Measurements from ENCODE around the gene RAPGEF3.
A peak's percentile ranks its signal among the peaks of the same experiment; 100 is the strongest.

Gene RAPGEF3

DNA sequence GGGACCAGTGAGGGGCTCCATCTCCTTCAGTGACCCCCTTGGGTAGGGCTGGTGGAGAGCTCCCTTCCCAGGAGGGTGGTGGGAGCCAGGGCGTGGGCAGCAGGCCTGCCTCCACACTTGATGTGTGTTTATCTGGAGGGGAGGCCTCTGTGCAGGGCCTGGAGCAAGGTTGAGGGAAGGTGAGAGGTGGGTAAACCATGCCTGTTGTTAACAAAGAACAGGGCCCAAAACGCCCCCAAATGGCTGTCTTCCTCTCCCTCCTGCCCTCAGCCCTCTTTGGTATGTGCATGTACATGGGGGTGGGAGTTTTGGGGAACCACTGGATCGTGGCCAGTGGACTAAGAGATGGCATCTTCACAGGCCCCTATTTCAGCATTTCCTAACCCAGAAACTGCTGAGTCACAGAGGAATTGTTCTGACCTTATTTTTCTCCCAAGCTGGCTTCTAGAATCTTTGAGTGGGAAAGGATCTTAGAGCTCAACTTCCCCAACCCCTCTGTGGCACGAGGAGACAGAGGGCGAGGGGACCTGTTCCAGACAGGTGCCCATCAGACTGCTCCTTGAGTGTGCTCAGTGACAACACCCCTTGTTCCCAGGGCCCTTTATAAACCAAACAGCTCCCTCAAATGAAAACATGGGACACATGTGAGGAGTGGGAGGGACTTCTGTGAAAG is 17.9 kb upstream of the RAPGEF3 start:
- DNase-seq = no peak

DNA sequence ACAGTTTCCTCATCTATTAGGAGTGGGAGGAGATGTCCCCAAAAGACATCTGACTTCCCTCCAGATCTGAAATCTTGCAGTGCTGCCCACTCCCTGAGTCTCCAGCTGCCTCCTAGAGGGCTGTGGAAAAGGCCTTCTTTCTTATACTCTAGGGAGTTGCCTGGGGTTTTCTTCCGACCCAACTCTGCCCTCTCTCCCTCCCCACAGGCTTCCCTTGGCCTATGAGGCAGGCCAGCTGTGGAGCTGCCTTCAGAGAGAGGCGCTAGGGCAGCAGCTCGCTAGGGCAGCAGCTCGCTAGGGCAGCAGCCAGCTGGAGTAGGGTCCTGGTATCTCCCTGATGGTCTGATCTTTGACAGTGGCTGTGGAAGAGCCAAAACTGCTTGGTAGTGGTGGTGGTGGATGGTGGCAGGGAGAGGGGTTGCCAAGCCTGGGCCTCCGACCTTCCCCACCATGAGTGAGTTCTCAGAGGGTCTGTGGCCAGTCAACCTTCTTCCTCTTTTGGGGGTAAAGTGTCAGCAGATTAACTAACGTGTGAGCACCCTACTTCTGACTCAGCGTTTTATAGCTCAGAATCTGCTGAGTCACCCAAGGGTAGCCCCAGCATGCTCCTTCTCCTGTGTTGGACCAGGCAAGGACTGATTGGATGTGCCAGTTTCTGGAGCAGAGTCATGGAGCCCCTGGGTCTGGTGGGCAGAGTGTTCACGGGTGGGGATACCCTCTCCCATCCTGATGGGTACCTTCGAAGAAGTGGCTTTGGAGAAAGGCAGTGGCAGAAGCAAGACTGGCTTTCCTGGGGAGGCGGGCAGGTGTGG is 16.6 kb upstream of the RAPGEF3 start:
- peak; percentile 54 for DNase-seq

DNA sequence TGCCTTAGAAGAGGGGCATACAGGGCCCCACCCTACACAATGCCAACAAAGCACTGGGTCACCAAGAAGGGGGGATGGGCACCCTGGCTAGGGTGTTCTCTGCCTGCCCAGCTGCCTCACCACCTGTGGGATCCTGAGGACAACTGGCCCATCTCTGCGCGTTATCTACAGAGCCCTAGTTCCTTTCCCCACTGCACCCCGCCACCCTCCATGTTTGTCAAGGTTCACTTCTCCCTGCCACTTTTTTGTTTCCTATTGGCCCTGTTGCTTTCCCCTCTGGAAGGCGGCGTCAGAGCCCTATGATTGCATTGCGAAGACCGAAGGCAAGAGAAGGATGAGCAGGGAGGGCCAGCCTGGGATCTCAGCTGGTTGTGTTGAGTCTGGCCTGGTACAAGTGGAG is 16.0 kb upstream of the RAPGEF3 start:
- no peak for DNase-seq

DNA sequence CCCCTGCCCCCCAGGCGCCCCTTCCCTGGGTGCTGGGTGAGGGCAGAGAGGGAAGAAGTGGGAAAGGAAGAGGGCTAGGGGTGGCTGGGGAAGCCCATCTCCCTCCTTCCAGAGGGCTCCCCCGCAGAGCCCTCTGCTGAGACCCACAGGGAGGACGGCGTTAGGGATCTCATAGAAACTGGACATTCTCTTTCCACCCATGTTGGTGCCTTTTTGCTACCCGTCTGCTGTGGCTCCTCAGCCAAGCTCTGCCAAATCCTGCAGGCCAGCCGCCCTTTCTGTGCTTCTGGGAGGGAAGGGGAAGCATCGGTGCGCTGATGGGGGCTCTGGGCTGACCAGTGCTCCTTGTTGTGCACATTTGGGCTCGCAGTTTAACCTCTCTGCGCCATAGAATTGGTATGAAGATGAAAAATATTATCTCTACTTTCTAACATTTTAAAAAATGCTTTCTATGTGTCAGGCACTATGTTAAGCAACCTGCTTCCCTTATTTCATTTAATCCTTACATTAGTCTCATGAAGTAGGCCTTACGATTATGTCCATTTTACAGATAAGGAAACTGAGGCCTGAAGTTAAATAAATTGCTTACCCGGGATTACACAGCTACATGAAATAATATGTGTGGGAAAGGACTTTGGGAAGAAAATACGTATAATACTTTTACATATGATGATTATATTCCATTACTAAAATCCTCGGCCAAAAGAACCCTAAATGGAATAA is 15.3 kb upstream of the RAPGEF3 start:
- no peak for DNase-seq

DNA sequence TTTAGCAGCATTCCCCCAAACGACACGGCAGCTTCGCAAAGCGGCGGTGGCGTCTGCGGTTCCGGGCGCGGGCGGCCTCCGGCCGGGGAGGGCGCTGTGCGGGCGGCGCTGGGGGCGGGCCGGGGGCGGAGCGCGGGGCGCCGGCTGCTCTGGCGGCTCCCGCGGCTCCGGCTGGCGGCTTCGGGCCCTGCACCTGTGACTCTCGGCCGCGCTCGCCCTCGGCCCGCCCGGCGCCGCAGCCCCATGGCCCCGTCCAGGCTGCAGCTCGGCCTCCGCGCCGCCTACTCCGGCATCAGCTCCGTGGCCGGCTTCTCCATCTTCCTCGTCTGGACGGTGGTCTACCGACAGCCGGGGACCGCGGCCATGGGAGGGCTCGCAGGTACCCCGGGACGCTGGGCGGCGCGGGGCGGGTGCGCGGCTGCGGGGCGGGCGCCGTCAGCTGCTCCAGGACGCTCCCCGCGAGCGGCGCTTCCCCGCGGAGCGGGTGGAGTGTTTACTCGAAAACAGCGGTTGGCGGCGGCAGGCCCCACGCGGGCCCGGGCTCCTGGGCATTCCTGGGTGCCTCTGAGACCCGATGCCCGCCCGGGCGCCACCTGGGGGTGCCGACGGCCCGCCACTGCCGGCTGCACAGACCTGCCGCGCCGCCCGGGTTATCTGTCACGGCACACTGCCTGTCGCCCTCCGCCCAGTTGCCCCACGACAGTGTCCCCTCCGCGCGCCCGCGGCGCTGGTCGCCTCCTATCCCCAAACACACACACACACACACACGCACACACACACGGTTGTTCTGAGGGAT is 14.6 kb upstream of the RAPGEF3 start, which contains the start of gene SLC48A1:
TSS of gene SLC48A1 (plus strand) at position 177 of the 796 bp plus-strand sequence. CDS start at position 244, 67 bp downstream.
- DNase-seq = peak; percentile 81

DNA sequence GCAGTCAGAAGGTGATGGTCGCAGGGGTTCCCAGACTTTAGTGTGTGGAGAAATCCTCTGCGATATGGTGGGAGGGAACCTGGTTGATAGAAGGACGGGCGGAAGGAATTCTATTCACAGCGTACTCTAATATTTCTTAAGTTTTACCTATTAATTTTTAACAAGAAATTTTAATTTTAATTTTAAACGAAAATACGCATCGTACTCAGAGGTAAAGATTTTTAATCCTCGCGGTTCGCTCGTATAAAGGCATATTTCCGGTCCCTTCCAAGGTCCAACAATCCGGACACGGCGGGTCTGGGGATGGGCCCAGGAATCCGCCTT is 14.0 kb upstream of the RAPGEF3 start:
- no peak for DNase-seq

DNA sequence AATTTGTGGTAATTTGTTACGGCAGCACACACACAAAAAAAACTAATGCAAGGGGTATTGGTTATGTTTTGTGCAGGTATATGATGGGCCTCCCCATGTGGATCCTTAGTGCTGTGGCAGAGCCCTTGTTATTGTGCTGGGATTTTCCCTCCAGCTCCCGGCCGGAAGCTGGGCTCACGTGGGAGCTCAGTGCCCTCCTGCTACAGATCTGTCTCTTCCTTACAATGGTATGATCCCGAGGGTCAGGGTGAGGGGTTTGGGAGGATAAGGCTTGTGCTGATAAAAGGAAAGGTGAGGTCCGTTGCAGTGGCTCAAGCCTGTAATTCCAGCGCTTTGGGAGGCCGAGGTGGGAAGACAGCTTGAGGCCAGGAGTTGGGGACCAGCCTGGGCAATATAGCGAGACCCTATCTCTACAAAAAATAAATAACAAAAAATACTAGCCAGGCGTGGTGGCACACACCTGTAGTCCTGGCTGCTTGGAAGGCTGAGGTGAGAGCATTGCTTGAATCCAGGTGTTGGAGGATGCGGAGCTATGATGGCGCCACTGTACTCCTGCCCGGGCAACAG is 13.5 kb upstream of the RAPGEF3 start:
- no peak for DNase-seq

DNA sequence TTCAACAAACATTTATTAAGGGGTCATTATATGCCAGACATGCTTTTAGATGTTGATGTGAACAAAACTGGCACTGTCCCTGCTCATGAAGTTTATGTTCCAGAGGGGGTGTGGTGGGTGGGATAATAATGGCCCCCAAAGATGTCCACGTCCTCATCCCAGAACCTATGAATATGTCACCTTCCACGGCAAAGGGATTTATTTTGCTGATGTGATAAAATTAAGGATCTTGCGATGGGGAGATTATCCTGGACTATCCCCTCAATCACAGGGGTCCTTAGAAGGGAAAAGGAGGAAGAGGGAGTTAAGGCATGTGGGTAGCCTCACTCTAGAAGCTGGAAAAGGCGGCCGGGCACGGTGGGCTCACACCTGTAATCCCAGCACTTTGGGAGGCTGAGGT is 12.6 kb upstream of the RAPGEF3 start:
- no peak for DNase-seq

DNA sequence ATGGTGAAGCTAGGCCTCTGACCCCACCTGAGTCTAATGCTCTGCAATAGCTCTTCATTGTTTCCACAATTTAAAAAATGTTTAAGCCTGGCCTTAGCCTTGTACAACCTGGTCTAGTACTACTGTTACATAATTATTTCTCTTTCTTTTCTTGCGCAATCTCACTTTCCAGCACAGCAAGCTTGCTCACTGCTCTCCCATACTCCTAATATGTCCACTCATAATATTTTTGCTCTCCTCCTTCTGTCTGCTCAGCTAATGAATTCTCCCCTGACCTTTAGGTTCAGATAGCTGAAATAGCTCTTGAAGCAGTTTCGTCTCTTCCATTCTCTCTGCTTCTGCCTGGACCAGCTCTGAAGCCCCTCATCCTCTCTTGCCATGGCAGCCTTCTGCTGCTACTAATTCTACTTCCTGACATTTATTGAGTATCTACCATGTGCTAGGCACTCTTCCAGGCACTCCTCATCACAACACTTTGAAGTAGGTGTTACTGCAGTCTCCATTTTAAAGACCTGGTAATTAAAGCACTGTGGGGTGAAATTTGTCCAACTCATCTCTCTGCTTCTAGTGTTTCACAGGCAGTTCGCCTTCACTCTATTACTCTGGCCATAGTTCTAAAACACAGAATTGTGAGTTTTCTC is 11.5 kb upstream of the RAPGEF3 start:
- no peak for DNase-seq

DNA sequence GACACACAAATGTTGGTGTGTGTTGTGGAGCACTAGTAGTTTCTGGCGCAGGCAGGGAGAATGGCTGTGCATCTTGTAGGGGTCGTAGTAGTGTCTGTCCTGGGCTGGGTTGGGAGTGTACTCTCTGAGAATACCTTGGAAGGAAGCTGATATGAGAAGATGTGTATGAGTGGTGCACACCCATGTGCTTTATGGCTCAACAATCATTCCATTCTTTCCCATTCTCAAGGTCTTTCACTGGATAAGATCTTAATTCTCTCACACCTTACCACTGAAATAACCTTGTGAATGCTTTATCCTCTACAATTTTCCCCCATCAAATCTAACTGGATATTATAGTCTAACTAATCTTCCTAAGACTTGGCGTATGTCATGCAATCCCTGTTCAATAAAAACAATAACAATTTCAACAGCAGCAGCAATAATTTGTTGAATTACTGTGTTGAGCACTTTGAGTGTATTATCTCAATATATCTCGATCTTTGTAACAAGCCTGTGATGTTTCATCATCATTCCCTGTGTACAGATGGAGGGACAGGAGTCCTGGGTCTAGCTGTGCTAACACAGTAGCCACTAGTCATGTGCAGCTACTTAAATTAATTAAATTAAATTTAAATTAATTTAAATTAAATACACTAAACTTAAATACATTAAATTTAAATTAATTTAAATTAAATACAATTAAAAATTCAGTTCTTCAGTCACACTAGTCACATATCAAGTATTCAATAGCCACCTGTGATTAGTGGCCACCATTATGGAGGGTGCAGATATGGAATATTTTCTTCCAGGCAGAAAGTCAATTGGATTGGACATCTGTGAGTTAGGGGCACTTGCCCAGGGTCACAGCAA is 10.8 kb upstream of the RAPGEF3 start:
- DNase-seq = no peak

DNA sequence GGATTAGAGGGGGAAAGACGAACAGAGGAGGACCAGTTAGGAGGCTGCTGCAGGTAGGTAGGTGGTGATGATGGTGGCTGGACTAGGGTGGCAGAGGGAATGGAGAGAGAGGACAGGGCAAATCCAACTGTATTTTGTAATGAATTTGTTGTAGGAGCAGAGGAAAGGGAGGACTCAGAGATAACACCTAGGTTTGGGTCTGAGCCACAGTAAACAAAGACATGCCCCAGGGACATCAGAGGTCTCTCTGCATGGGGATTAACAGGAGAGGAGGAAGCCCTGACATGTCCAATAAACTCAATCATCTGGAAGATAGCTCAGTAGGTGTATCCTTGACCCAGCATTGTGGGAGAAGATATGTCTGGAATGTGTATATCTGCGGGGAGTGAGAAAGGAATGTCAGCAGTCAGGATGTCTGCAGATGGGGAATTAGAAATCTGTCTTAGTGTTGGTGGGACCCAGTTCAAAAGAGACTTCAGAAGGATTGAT is 9.7 kb upstream of the RAPGEF3 start:
- DNase-seq = no peak

DNA sequence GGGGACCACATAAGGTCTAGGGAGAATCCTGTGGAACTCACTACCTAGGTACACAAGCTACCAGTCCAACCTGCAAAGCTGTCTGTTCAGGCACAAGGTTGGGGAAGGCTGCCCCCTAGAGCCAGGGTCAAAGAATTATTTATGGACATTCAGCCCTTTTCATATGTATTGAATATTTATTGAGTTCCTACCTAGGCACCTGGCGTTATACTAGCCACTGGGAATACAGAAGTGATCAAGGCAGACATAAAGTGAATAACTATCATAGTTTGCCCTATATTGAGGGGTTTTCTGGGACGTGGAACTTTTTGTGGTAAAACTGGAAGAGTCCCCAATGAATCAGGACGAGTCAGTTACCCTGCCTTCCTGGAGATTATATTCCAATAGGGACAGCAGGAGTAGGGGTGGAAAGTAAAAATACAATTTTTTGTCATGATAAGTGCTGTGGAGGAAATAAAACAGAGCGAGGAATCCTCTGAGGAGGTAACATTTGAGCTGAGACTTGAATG is 8.6 kb upstream of the RAPGEF3 start:
- peak; percentile 79 for DNase-seq

DNA sequence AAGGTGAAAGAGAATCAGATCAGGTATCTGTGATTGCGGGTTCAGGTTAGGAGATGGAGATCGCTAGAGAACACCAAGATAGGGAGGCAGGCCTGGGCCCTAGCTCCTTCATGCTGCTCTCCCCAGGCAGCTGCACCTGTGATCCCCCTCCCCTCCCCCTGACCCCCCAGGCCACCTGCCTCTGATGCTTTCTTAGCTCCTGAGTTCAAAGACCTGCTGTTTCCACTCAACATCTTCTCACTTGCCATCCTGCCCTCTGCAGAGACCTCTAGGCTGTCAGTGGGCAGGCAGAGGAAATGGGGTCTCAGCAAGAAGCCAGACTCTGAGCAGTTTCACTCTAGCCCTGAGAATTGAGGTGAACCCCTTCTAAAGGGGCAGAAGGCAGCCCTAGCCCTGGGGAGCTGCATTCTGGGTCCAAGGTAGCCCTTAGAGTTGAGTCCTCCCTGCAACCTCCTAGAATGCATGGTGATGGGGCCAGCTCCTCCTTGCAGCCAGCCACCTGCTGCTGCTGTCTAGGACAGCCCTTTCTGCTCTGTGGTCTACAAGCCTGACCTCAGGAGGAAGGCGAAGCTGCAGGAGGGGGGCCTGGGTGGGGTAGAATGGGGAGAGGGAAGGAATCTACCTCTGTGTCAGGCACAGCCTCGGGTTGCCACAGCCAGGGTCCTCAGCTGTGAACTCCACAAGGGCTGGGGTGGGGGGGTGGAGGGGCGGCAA is 8.0 kb upstream of the RAPGEF3 start:
- DNase-seq = no peak

DNA sequence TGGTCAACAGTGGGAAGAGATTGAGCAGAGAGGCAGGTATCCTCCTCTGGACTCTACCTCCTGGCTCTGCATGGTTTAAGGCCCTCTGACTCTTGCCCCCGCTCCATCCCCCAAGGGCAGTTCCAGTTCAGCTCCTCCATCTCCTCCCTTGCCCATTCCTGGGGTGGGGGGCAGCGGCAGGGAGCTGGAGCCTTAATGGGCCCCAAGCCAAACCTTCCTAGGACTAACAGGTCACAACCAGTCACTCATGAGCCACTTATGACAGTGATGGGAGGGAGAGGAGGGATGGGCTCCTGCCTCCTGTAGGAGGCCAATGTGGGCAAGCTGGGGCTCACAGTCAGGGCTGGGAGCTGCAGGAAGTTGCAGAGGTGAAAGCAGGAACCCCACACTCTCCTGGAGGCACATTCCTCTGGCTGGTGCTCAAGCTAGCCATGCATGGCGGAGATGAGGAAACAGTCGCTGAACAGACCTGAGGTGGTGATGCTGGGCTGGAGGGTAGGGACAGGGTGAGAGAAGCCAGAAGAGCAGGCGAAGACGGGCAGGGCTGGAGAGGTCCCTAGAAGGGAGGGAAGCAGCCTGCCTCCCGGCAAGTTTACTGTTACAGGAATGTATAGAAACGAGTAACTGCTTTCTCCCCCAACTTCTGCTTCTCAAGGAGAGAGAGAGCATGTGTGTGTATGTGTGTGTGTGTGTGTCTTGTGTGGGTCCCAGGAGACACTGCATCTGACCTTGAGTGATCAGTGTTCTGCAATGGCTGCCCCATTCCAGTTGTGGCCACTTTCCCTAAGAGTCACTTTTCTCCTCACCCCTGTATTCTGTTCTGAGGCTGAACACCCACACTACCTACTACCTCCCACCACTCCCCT is 5.0 kb upstream of the RAPGEF3 start:
- no peak for DNase-seq

DNA sequence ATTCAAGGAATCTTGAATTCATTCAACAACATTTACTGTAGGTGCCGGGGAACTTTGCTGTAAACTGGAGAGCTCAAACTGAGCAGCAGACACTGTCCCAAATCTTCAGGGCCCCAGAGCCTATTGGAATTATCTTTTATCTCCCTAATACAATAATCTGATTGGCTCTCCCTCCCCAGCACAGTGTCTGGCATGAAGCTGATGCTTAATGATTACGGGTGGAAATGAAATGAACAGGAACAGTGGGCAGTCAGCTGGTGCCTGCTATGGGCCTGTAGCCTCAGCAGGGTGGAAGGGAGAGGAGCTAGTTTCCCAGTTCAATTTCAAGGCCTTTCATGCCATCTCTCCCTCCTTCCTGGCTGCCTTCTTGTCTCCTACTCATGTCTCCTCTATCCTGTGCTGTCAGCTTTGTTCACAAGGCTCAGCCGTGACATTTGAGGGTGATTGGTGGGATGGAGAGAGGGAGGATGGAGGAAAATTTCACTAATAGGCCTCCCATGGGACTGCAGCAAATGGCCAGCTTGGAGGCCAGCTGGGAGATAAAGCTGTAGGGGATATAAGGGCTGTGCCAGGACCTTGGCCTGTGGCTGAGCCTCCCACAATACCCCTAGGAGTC is 4.3 kb upstream of the RAPGEF3 start:
- no peak for DNase-seq

DNA sequence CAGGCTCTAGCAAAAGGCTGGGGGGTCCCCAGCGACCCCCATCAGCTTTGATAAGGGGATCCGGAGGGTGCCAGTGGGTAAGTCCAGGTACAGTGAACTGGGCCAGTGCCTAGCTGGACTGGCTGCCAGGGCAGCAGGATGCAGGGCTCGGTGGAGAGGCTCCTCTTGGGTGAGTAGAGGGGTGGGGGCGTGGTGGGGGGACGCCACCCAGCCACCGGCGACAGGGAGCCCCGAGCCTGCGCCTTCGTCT is 171 bp downstream of the RAPGEF3 start:
- no peak for DNase-seq

DNA sequence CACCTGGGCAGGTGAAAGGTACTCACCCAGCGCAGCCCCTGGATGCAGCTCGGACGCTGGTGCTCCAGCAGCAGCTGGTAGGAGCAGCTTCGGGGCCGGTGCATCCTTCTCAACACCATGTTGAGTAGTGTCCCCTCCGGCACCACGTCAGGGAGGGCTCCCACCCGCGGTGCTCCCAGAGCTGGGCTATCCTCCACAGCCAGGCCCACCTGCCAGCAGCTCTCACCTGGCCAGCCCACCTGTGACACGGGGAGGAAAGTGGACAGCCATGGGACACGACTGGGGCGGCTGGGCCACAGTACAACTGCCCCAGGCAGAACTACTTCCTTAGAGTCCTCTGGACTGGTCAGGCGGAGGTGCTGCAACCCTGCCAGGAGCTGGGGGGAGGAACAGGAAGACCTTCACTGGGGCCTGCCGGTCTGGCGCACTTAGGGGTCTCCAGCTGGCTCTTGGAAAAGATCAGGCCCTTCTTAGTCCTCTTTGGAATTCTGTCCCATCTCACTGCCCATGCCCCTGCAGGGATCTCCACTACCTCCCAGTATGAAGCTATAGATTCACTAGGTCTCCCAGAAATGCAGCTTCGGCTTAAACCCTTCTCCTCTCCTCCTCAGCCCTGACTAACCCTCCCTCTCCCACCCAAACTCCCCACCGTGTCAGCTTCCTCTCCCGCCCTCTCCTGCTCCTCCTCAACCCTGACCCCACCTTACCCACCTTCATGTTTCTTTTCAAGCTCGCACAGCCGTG is 668 bp downstream of the RAPGEF3 start:
- no peak for DNase-seq

DNA sequence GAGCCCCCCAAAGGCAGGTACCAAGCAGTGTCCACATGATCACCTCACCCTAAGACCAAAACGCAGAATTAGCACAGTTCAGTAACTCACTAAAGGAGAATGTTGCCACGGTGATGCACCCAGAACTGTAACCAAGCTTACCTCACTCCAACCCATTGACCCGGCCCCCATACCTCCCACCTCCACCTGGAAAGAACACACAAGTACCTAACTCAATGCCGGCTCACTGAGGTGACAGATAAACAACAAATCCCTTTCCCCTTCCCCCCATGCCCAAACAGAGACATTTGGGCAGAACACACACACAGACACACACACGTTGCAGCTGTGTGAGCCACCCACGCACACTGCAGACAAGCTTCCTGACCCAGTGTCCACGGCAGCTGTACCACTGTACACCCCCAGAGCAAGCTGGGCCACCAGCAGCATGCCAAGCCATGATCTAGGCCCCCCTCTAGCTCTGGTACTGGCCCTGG is 1.3 kb downstream of the RAPGEF3 start:
- DNase-seq = no peak

Measured in activated CD4-positive, alpha-beta T cell treated with anti-CD3 and anti-CD28 coated beads, Interleukin-10, Interleukin-2, amounts not matched to agents 100 ng/mL and 50 ng/mL, durations not matched to agents 16 hours and 8 hours (primary cell).